Body of pancreas (tissue), 4 donors: Measurements from ENCODE around the gene PRCP. TPM values are rescaled to one million over a fixed set of nuclear protein-coding genes. Genes with fewer than 3 reads are reported as not detected.

ENCODE experiments used
- ATAC-seq: fragments of 150-250 bp; one replicate; pipeline ENCODE4 v1.9.1; 2016
- DNase-seq, 4 donors: peaks; one replicate each; pipeline ENCODE4 v3.0.0-alpha.2; 2019
- H3K27ac ChIP-seq, 4 donors: fragments of 200-600 bp; sonication (generic); 1 replicate in 3 of 4; 2 replicates in 1 of 4; pipeline versions ENCODE4 v1.5.1 to v1.6.1; 2016 to 2019; ENCODE audit warnings: mild to moderate bottlenecking in 1 of 4, mixed read lengths in 1 of 4, moderate library complexity in 1 of 4
- H3K27me3 ChIP-seq, 2 donors: fragments of 200-600 bp; sonication (generic); one replicate each; pipeline ENCODE4 v1.6.0; 2016; ENCODE audit warnings: mild to moderate bottlenecking in 1 of 2
- H3K36me3 ChIP-seq, 2 donors: fragments of 200-600 bp; sonication (generic); replicated peaks in 1 of 2; 2 replicates each; pipeline ENCODE4 v1.5.1; 2016; ENCODE audit warnings: low read depth in 2 of 2; ENCODE audit not compliant: insufficient read depth in 1 of 2
- H3K4me1 ChIP-seq: fragments of 200-600 bp; sonication (generic); one replicate; pipeline ENCODE4 v1.6.0; 2016
- H3K4me3 ChIP-seq, 2 donors: fragments of 200-600 bp; sonication (generic); 1 replicate in 1 of 2; 2 replicates in 1 of 2; pipeline ENCODE4 v1.5.1; 2016 to 2019
- H3K9me3 ChIP-seq, 3 donors: fragments of 200-600 bp; sonication (generic); 1 replicate in 2 of 3; 2 replicates in 1 of 3; pipeline ENCODE4 v1.5.1; 2016
- POLR2A ChIP-seq, 3 donors: fragments of 450-650 bp; IDR thresholded peaks; one replicate each; pipeline ENCODE4 v1.6.1; 2016; ENCODE audit warnings: antibody characterized with exemption in 3 of 3, mild to moderate bottlenecking in 2 of 3
- WGBS, 2 donors: methylation state at CpG; one replicate each; pipeline ENCODE4 v1.1.5; 2017; 5-methylcytosine and 5-hydroxymethylcytosine counted together
- intact Hi-C: fragments of 100-400 bp; cut with DNase I; formaldehyde crosslinking; loops from one replicate; pipeline ENCODE4 v1.15.1; 2023
- total RNA-seq, 2 donors: library from RNA; depleted of rRNA; stranded (reverse); fragments of >200 nt; gene quantifications; one replicate each; pipeline ENCODE4 v1.1.0, GENCODE V29; 2016
- TF ChIP-seq, protein P1 (sequence below), 7 experiments: fragments of 450-650 bp in 4 of 7; fragments of 200-600 bp in 3 of 7; sonication (generic) in 3 of 7; IDR thresholded peaks; one replicate each; pipeline ENCODE4 v1.5.1; 2016 to 2019; ENCODE audit warnings: antibody characterized with exemption in 7 of 7

The PRCP gene
- total RNA-seq, 2 donors from 2014 or later, result 16.8 to 38.9 TPM

DNA sequence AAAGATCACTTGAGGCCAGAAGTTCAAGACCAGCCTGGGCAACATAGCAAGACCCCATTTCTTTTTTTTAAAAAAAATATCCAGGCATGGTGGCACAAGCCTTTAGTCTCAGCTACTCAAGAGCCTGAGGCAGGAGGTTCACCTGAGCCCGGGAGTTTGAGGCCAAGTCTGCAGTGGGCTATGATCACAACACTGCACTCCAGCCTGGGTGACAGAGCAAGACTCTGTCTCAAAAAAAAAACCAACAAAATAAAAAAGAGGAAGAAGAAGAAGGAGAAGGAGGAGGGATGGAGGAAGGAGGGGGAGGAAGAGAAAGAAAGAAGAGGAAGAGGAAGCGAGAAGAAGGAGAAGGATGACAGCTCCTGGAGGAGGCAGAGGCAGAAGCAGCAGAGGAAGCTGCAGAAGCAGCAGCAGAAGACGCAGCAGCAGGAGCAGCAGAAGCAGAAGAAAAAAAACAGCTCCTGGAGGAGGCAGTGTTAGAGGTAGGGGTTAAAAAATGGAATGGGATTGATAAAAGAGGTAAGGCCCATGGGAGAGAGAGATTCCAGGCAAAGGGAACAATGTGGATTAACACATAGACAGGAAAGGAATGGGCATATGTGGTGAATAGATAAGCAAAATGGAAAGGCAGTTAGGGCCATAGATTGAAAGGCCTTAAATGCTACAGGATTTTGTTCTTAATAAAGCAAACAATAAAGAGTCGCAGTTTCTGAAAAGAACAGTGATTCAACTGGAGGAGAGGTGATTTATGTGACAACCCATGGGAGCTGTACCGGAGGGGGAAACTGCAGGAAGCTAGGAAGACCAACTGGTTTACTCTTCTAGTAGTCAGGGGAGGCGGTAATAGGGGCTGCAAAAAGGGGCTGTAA is 10.9 kb downstream of the PRCP start:
- DNase-seq (peak in 1 of 4 donors; percentile 20), ATAC-seq (no peak)
- Histone ChIP-seq H3K9me3 (no peaks in the 10 kb centered on the region), H3K27ac (no peak overlapping the region), H3K4me3 (no peak overlapping the region), H3K27me3 (no peaks in the 10 kb centered on the region), H3K4me1 (peaks cover 4% of the 10 kb centered on the region), H3K36me3 (no peaks in the 10 kb centered on the region)
- TF ChIP-seq POLR2A (IDR thresholded peaks at IDR 0.05), result no peak
- TF ChIP-seq, protein P1, sequence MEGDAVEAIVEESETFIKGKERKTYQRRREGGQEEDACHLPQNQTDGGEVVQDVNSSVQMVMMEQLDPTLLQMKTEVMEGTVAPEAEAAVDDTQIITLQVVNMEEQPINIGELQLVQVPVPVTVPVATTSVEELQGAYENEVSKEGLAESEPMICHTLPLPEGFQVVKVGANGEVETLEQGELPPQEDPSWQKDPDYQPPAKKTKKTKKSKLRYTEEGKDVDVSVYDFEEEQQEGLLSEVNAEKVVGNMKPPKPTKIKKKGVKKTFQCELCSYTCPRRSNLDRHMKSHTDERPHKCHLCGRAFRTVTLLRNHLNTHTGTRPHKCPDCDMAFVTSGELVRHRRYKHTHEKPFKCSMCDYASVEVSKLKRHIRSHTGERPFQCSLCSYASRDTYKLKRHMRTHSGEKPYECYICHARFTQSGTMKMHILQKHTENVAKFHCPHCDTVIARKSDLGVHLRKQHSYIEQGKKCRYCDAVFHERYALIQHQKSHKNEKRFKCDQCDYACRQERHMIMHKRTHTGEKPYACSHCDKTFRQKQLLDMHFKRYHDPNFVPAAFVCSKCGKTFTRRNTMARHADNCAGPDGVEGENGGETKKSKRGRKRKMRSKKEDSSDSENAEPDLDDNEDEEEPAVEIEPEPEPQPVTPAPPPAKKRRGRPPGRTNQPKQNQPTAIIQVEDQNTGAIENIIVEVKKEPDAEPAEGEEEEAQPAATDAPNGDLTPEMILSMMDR (IDR thresholded peaks at IDR 0.05), result no peak
- intact Hi-C loops, result no loop called here
- WGBS, 2 donors, result 62 to 72% methylated on average over 6 of the region's 6 CpGs

DNA sequence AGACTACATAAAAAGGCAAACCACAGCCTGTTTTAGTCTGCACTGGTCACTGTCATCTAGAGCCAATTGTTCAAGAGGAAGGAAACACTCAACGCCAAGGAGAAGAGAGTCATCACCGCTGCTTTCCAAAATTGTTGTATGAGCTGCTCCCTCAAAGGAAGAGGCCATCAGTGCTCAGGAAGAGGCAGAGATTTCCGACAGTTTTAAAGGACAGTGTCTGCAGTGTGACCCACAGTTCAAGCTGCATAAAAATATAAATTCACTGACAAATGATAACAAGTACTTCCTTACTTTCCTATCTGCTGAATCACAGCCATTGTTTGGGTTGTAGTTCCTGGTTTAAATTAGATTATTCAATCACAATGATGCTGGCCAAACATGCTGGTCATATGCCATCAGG is 16.4 kb downstream of the PRCP start:
- DNase-seq, result peak in 1 of 4 donors; percentile 4
- 65 to 76% methylated on average over 3 of the region's 3 CpGs for WGBS, 2 donors
- intact Hi-C loops, result no loop called here
- H3K9me3 ChIP-seq, result no peaks in the 10 kb centered on the region
- H3K27ac ChIP-seq, result no peak overlapping the region
- no peaks in the 10 kb centered on the region for H3K4me1 ChIP-seq
- ATAC-seq, result peak; percentile 15
- TF ChIP-seq, protein P1 (IDR thresholded peaks at IDR 0.05), result no peak
- no peak for TF ChIP-seq POLR2A (IDR thresholded peaks at IDR 0.05)
- H3K36me3 ChIP-seq, result no peaks in the 10 kb centered on the region
- H3K27me3 ChIP-seq, result no peaks in the 10 kb centered on the region
- no peak overlapping the region for H3K4me3 ChIP-seq

DNA sequence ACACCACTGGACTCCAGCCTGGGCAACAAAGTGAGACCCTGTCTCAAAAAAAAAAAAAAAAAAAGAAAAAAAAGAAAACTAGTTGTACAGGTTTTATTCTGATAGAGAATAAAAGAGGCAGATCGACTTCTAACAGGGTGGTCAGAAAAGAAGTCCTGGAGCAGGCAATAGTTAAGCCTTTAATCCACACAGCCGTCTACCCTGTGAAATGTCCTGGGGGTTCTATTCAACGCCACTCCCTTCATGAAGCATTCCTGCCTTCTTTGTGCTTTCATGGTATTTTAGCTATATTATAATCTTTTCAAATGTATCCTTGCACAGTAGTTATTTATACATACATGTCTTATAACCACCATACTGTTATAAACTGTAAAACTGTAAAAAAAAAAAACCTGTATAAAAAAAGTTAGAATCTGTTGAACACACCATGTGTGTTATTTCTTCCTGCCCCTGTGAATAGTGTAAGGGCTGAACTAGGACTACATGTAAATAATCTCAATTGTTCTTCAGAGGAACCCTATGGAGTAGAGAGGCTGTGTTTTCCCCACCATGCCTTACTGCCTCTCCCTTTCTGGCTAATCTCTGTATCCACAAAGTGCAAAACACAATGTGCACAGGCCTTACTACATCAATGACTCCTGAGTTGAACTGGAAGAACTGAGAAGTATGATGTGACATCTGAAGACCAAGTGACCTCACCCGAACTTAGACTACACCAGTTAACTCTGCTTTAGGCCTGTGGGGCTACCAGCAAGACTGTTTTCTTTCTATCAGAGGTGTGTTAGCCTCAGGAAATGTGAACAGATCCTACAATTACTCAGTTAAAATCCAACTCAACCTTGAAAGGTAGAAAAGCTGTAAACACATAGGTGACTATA is 25.3 kb downstream of the PRCP start:
- no peak overlapping the region for H3K27ac ChIP-seq
- no peaks in the 10 kb centered on the region for H3K9me3 ChIP-seq
- intact Hi-C loops, result no loop called here
- no peaks in the 10 kb centered on the region for H3K27me3 ChIP-seq
- no peak overlapping the region for H3K4me3 ChIP-seq
- TF ChIP-seq POLR2A (IDR thresholded peaks at IDR 0.05), result no peak
- TF ChIP-seq, protein P1 (IDR thresholded peaks at IDR 0.05), result no peak
- no peaks in the 10 kb centered on the region for H3K4me1 ChIP-seq
- ATAC-seq (no peak), DNase-seq (no peak)
- H3K36me3 ChIP-seq, result no peaks in the 10 kb centered on the region
- WGBS, 2 donors, result 81 to 83% methylated on average over 4 of the region's 4 CpGs

- intact Hi-C loops, result no loop called here
- H3K27me3 ChIP-seq, result no peaks in the 10 kb centered on the region
- TF ChIP-seq, protein P1 (IDR thresholded peaks at IDR 0.05), result no peak
- TF ChIP-seq POLR2A (IDR thresholded peaks at IDR 0.05), result no peak
- no peak overlapping the region for H3K4me3 ChIP-seq
- no peak overlapping the region for H3K27ac ChIP-seq
- no peaks in the 10 kb centered on the region for H3K9me3 ChIP-seq
- no peaks in the 10 kb centered on the region for H3K4me1 ChIP-seq
- ATAC-seq (no peak), DNase-seq (no peak)
- 61 to 78% methylated on average over 5 of the region's 5 CpGs for WGBS, 2 donors
- H3K36me3 ChIP-seq, result no peaks in the 10 kb centered on the region
These were observed 26.3 kb downstream of the PRCP start for GRCh38 chr11:82873919-82874333.
